NCI-H446 (cell line): ENCODE data around the gene ZNF524.

ENCODE experiments used
- DNase-seq, 2 experiments: peaks; one replicate each; lab custom pipeline; 2025; lab: John Stamatoyannopoulos, UW

ZNF524 gene

GRCh38 chr19:55602104-55603001 is 2.3 kb downstream of the ZNF524 start:
- no peak for DNase-seq

- no peak for DNase-seq
These were observed 3.0 kb downstream of the ZNF524 start for GRCh38 chr19:55603115-55603514.

GRCh38 chr19:55603581-55604292 is 3.6 kb downstream of the ZNF524 start:
- no peak for DNase-seq

GRCh38 chr19:55605207-55605636 is 5.1 kb downstream of the ZNF524 start:
- DNase-seq, result peak; percentile 97 to 99

- peak; percentile 55 to 69 for DNase-seq
These were observed 5.8 kb downstream of the ZNF524 start, which contains the start of gene ZNF865 for GRCh38 chr19:55605637-55606470. ZNF865 (plus strand) TSS chr19:55605647; CDS start chr19:55613619, 7,972 bp downstream.

GRCh38 chr19:55606471-55606787 is 6.3 kb downstream of the ZNF524 start:
- DNase-seq, result no peak

- no peak for DNase-seq
These were observed 6.7 kb downstream of the ZNF524 start for GRCh38 chr19:55606817-55607216.

GRCh38 chr19:55609326-55609725 is 9.2 kb downstream of the ZNF524 start:
- no peak for DNase-seq

GRCh38 chr19:55611300-55611982 is 11.4 kb downstream of the ZNF524 start:
- no peak for DNase-seq

- DNase-seq, result no peak
These were observed 12.0 kb downstream of the ZNF524 start for GRCh38 chr19:55611983-55612645.

GRCh38 chr19:55613396-55613795 is 13.3 kb downstream of the ZNF524 start:
- no peak for DNase-seq

GRCh38 chr19:55613930-55614710 is 14.0 kb downstream of the ZNF524 start:
- DNase-seq, result no peak

- DNase-seq, result no peak
These were observed 14.8 kb downstream of the ZNF524 start for GRCh38 chr19:55614711-55615542.

GRCh38 chr19:55615543-55616394 is 15.7 kb downstream of the ZNF524 start:
- DNase-seq, result no peak

GRCh38 chr19:55616395-55616875 is 16.3 kb downstream of the ZNF524 start:
- DNase-seq, result no peak

GRCh38 chr19:55617426-55617825 is 17.3 kb downstream of the ZNF524 start:
- no peak for DNase-seq

- no peak for DNase-seq
These were observed 18.3 kb downstream of the ZNF524 start for GRCh38 chr19:55618426-55618825.

- no peak for DNase-seq
These were observed 19.2 kb downstream of the ZNF524 start for GRCh38 chr19:55619286-55619685.
